ENCODE results near the gene C5orf58. TPM values are rescaled to one million over a fixed set of nuclear protein-coding genes. Genes with fewer than 3 reads are reported as not detected.
"Not testable (repeated sequence)": the region's sequence is repeated elsewhere in the genome, so short reads cannot be mapped to it uniquely, and the experiment has no call there.

C5orf58 gene
- total and polyA plus RNA-seq, 11 donors: not detected

DNA sequence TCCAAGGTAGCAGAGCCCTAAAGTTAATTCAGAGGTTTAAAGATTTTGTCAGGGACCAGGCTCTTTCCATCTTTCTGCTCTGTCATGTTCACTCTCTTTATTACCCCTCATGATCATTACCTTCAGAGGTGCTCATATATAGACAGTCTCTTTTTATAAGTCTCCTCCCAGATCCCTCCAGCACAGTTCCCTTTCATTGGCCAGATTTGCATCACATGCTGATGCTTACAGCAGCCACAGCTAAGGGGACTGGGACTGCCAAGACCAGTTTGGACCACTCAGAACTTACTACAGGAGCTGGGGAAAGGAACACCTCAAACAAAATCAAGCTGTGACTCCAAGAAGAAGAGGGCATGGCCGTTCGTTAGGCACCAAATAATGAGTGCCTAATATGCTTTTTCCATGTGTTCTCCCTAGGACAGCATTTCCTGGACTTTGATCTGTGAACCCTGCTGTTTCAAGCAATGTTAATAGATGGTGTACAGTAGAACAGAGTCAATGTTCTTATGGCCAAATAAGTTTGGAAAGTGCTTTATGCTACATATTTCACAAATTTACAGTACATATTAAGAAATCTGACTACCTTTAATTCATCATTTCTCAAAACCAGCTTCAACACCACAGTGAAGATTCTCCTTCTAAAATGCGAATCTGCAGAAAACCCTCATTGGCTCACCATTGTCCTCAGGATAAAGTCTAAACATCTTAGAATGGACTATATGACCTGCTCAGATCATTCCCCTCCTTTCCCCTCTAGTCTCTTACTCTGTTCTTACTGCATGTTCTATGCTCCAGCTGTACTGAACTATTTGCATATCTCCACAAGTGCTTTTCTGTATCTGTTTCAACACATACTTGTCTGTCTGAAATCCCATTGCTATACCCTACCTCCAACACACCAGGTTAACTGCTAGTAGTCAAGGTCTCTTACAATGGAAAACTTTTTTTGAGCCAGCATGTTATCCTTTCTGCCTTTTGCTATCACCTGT is 3.4 kb downstream of the C5orf58 start:
- intact Hi-C loops (cut with DNase I): no loop called here
- DNase-seq (no peak), ATAC-seq (no peak)
- no peaks in the 10 kb centered on the region for H3K36me3 ChIP-seq
- H3K4me1 ChIP-seq: no peaks in the 10 kb centered on the region
- TF ChIP-seq, protein P1, sequence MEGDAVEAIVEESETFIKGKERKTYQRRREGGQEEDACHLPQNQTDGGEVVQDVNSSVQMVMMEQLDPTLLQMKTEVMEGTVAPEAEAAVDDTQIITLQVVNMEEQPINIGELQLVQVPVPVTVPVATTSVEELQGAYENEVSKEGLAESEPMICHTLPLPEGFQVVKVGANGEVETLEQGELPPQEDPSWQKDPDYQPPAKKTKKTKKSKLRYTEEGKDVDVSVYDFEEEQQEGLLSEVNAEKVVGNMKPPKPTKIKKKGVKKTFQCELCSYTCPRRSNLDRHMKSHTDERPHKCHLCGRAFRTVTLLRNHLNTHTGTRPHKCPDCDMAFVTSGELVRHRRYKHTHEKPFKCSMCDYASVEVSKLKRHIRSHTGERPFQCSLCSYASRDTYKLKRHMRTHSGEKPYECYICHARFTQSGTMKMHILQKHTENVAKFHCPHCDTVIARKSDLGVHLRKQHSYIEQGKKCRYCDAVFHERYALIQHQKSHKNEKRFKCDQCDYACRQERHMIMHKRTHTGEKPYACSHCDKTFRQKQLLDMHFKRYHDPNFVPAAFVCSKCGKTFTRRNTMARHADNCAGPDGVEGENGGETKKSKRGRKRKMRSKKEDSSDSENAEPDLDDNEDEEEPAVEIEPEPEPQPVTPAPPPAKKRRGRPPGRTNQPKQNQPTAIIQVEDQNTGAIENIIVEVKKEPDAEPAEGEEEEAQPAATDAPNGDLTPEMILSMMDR (IDR thresholded peaks at IDR 0.05): no peak
- TF ChIP-seq POLR2A (IDR thresholded peaks at IDR 0.05): no peak
- H3K4me3 ChIP-seq: no peak overlapping the region
- H3K27ac ChIP-seq: no peak overlapping the region
- WGBS, 4 donors: 60 to 74% (median 68%) methylated on average over 3 of the region's 3 CpGs
- H3K9me3 ChIP-seq: no peaks in the 10 kb centered on the region
- H3K27me3 ChIP-seq: no peaks in the 10 kb centered on the region

DNA sequence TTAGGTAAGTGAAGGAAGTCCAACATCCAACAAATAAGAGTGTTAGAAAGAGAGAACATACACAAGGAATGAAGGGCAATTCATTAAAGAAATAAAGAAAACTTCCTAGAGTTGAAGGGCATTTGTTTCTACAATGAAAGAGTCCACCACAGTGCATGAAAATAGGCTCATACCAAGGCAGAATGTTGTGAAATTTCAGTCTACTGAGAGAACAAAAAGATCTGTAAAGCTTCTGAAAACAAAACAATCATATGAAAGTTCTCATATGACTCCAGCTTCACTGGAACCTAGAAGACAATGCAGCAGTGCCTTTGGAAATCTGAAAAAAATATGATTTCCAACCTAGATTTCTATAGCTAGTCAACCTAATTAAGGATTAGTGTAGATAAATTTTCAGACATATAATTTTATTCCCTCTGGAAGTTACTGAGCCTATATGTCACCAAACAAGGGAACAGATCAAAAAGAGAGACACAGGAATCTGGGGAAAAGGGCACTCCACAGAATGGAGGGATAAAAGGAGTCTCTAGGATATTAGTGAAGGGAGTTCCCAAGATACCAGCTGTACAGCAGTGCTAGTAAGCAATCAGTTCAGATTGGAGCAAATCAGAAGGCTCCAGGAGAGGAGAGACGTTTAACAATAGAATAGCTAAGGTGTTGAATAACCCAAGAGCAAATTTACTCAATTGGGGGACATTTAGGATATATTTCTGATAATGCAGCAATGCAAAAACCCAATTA is 5.8 kb downstream of the C5orf58 start:
- Histone ChIP-seq H3K4me1 (no peaks in the 10 kb centered on the region), H3K27me3 (no peaks in the 10 kb centered on the region), H3K27ac (peak overlapping the region in 1 of 12 donors; percentile 4), H3K36me3 (no peaks in the 10 kb centered on the region), H3K9me3 (no peaks in the 10 kb centered on the region), H3K4me3 (no peak overlapping the region)
- WGBS, 4 donors: 23 to 52% (median 27%) methylated on average over 1 of the region's 1 CpG
- no peak for TF ChIP-seq POLR2A (IDR thresholded peaks at IDR 0.05)
- TF ChIP-seq, protein P1 (IDR thresholded peaks at IDR 0.05): no peak
- ATAC-seq: no peak
- DNase-seq: no peak
- intact Hi-C loops (cut with DNase I): no loop called here

DNA sequence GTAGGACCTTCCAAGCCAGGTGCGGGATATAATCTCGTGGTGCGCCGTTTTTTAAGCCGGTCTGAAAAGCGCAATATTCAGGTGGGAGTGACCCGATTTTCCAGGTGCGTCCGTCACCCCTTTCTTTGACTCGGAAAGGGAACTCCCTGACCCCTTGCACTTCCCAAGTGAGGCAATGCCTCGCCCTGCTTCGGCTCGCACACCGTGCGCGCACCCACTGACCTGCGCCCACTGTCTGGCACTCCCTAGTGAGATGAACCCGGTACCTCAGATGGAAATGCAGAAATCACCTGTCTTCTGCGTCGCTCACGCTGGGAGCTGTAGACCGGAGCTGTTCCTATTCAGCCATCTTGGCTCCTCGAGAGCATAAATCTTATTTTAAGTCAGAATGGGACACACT is 12.7 kb downstream of the C5orf58 start:
- H3K27ac ChIP-seq; ATAC-seq; H3K9me3 ChIP-seq; DNase-seq; intact Hi-C loops (cut with DNase I); H3K4me3 ChIP-seq; H3K27me3 ChIP-seq: not testable (repeated sequence)
- peaks cover 0 to 50% (median 6%) of the 10 kb centered on the region in 9 donors for H3K36me3 ChIP-seq
- WGBS, 4 donors: 84 to 93% (median 91%) methylated on average over 15 to 21 of the region's 23 CpGs
- H3K4me1 ChIP-seq: peaks cover 0 to 14% (median 1%) of the 10 kb centered on the region in 12 donors

DNA sequence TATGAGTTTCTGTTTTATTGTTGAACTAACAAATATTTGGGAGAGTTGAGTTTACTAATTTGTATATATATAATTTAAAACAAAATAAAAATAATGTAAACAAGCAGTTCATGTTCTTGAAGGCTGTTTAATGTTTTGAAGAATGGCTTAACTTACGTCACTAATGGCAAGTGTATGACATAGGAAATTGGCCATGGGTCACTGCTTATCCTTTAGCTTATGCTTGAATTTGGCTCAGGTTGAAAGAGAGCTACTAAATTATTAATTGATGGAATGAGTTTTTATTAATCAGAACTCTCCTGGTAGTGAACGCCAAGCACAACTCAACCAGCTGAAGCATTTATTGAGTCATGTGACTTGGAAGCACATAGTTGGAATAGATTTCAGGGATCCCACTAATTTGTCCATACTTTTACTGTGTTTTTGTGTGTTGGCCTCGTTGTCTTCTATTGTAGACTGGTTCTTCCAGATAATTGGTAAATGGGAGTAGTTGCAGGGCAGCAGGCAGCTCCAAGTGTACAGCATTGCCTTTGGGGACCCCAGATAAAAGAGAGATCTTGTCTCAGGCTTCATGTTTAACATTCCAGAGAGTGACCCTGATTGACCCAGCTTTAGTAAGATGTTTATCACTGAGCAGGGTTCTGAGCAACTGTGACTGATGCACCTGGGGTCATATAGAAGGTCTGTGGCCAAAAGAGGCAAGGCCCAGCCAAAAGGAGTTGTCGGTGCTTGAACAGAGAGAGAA is 13.5 kb downstream of the C5orf58 start:
- WGBS, 4 donors: 86 to 89% (median 88%) methylated on average over 4 of the region's 4 CpGs
- intact Hi-C loops (cut with DNase I): no loop called here
- no peak for TF ChIP-seq POLR2A (IDR thresholded peaks at IDR 0.05)
- TF ChIP-seq, protein P1 (IDR thresholded peaks at IDR 0.05): no peak
- H3K36me3 ChIP-seq: peaks cover 0 to 58% (median 6%) of the 10 kb centered on the region in 9 donors
- ATAC-seq (no peak), DNase-seq (no peak)
- H3K27me3 ChIP-seq: no peaks in the 10 kb centered on the region
- peaks cover 0 to 19% (median 1%) of the 10 kb centered on the region in 12 donors for H3K4me1 ChIP-seq
- H3K9me3 ChIP-seq: no peaks in the 10 kb centered on the region
- H3K4me3 ChIP-seq: no peak overlapping the region
- H3K27ac ChIP-seq: no peak overlapping the region

Measured in heart left ventricle (tissue), 16 donors.